GM18505 (cell line): ENCODE data around the gene ZNF175.

Source experiments
- ATAC-seq: cut with Tn5 transposase; IDR thresholded peaks from one replicate; pipeline ENCODE4 v1.9.1; 2021; ENCODE audit not compliant: unreplicated experiment
- POLR2A ChIP-seq: IDR thresholded peaks from 4 replicates; pipeline ENCODE4 v1.6.1; 2011; ENCODE audit warnings: borderline replicate concordance; ENCODE audit not compliant: insufficient read depth, insufficient read length; ENCODE audit errors: extremely low read depth

The ZNF175 gene

GRCh38 chr19:51570962-51571575 lies at the start of gene ZNF175:
TSS of gene ZNF175 (plus strand) at chr19:51571283. CDS start at chr19:51573330, 2,047 bp downstream.
- peak; percentile 74 for ATAC-seq
- peak; percentile 60 for TF ChIP-seq POLR2A

- no peak for ATAC-seq
These were observed 49.7 kb upstream of the ZNF175 start for GRCh38 chr19:51521357-51521756.

GRCh38 chr19:51521781-51522180 lies 49.3 kb upstream of the ZNF175 start:
- TF ChIP-seq POLR2A = no peak
- no peak for ATAC-seq

More at GRCh38 chr19:51521357-51521756, 49.7 kb upstream of the ZNF175 start:
- TF ChIP-seq POLR2A = no peak

GRCh38 chr19:51524666-51525264 lies 46.3 kb upstream of the ZNF175 start:
- TF ChIP-seq POLR2A = no peak
- no peak for ATAC-seq

GRCh38 chr19:51525651-51526050 lies 45.4 kb upstream of the ZNF175 start:
- ATAC-seq = no peak
- TF ChIP-seq POLR2A = no peak

GRCh38 chr19:51529301-51529700 lies 41.8 kb upstream of the ZNF175 start:
- ATAC-seq = no peak
- TF ChIP-seq POLR2A = no peak

- no peak for TF ChIP-seq POLR2A
- no peak for ATAC-seq
These were observed 40.5 kb upstream of the ZNF175 start for GRCh38 chr19:51530616-51531015.

GRCh38 chr19:51531349-51532315 lies 39.5 kb upstream of the ZNF175 start, which contains the start of gene SIGLEC6:
TSS of gene SIGLEC6 (minus strand) at chr19:51531670. CDS start at chr19:51531648, 22 bp downstream.
- TF ChIP-seq POLR2A = peak; percentile 51
- ATAC-seq = peak; percentile 68

GRCh38 chr19:51535535-51535934 lies 35.5 kb upstream of the ZNF175 start:
- TF ChIP-seq POLR2A = no peak
- ATAC-seq = no peak

GRCh38 chr19:51539821-51540366 lies 31.2 kb upstream of the ZNF175 start:
- no peak for TF ChIP-seq POLR2A
- ATAC-seq = no peak

- ATAC-seq = no peak
- no peak for TF ChIP-seq POLR2A
These were observed 29.4 kb upstream of the ZNF175 start for GRCh38 chr19:51541458-51542357.

- no peak for ATAC-seq
- no peak for TF ChIP-seq POLR2A
These were observed 28.4 kb upstream of the ZNF175 start for GRCh38 chr19:51542699-51543098.
